C4-2B (cell line): ENCODE data around the gene ST8SIA6.

Experiments used
- ZFX ChIP-seq: fragments of 450-650 bp; IDR thresholded peaks from 2 replicates; pipeline ENCODE4 v1.6.1; 2017
- TF ChIP-seq, protein P1 (sequence below): fragments of 450-650 bp; conservative IDR thresholded peaks from 2 replicates; pipeline ENCODE4 v1.5.1; 2017; ENCODE audit warnings: mild to moderate bottlenecking

DNA sequence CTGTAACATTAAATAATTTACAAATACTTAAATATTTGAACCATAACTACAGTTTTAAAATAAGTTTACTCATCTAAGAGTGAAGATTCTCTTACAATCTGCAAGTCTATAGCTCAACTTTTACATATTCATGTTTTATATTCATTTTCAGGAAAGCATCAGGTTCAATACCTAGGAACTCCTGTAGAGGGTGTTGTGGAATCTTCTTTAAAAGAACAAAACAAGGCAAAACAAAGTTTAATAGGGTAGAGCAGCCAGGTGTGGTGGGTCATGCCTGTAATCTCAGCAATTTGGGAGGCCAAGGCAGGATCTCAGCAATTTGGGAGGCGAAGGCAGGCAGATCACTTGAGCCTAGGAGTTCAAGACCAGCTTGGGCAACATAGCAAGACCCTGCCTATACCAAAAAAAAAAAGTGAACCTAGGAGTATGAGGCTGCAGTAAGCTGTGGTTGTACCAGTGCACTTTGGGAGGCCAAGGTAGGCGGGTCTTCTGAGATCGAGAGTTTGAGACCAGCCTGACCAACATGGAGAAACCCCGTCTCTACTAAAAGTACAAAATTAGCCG is 45.1 kb downstream of the ST8SIA6 start:
- no peak for TF ChIP-seq ZFX
- TF ChIP-seq, protein P1, sequence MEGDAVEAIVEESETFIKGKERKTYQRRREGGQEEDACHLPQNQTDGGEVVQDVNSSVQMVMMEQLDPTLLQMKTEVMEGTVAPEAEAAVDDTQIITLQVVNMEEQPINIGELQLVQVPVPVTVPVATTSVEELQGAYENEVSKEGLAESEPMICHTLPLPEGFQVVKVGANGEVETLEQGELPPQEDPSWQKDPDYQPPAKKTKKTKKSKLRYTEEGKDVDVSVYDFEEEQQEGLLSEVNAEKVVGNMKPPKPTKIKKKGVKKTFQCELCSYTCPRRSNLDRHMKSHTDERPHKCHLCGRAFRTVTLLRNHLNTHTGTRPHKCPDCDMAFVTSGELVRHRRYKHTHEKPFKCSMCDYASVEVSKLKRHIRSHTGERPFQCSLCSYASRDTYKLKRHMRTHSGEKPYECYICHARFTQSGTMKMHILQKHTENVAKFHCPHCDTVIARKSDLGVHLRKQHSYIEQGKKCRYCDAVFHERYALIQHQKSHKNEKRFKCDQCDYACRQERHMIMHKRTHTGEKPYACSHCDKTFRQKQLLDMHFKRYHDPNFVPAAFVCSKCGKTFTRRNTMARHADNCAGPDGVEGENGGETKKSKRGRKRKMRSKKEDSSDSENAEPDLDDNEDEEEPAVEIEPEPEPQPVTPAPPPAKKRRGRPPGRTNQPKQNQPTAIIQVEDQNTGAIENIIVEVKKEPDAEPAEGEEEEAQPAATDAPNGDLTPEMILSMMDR: peak; percentile 46
